ENCODE results near the gene ARMC2.

- TF ChIP-seq CTCF (conservative IDR thresholded peaks at IDR 0.05 in 1 of 2, IDR thresholded peaks at IDR 0.05 in 1 of 2; ENCODE audit: extremely low read depth in 1 of 2, insufficient read depth in 1 of 2, low read depth in 1 of 2, low read length in 2 of 2): no peak
- TF ChIP-seq EZH2 (IDR thresholded peaks at IDR 0.05; ENCODE audit: borderline replicate concordance, low read length): no peak
These were observed 39.8 kb downstream of the ARMC2 start for GRCh38 chr6:108888052-108888451.
